Naive thymus-derived CD8-positive, alpha-beta T cell (primary cell): Measurements from ENCODE around the gene EIF4G1. TPM values are rescaled to one million over a fixed set of nuclear protein-coding genes. Genes with fewer than 3 reads are reported as not detected.

ENCODE experiments used
- ATAC-seq, 2 donors: fragments of 150-1000 bp; cut with Tn5 transposase in 1 of 2; sonication (Bioruptor Pico), chemical (Tn5 transposase) in 1 of 2; 1 replicate in 1 of 2; 2 replicates in 1 of 2; pipeline ENCODE4 v1.10.0; 2021; ENCODE audit warnings: mild to moderate bottlenecking in 2 of 2, moderate library complexity in 2 of 2
- POLR2A ChIA-PET: fragments of 350-600 bp; sonication (Branson Sonifier 250); formaldehyde crosslinking; loops from one replicate; lab custom pipeline; 2021; ENCODE audit warnings: antibody characterized with exemption; lab: Charles Lee
- DNase-seq, 10 donors: peaks; one replicate each; pipeline versions ENCODE4 v3.0.0 to v3.0.0-alpha.2; 2020 to 2022
- H3K27ac Mint-ChIP-seq, 10 donors: one replicate each; pipeline ENCODE4 v1.8.0; 2020 to 2022; ENCODE audit warnings: mild to moderate bottlenecking in 10 of 10, mixed read lengths in 10 of 10, moderate library complexity in 4 of 10, inconsistent platforms in 1 of 10
- H3K27me3 Mint-ChIP-seq, 5 donors: one replicate each; pipeline ENCODE4 v1.8.0; 2021 to 2022; ENCODE audit warnings: mixed read lengths in 5 of 5
- H3K36me3 Mint-ChIP-seq, 3 donors: one replicate each; pipeline ENCODE4 v1.8.0; 2020 to 2022; ENCODE audit warnings: mixed read lengths in 3 of 3, mild to moderate bottlenecking in 2 of 3, inconsistent platforms in 1 of 3
- H3K4me1 Mint-ChIP-seq, 4 donors: one replicate each; pipeline ENCODE4 v1.8.0; 2021 to 2022; ENCODE audit warnings: mixed read lengths in 4 of 4
- H3K4me3 Mint-ChIP-seq, 10 donors: one replicate each; pipeline ENCODE4 v1.8.0; 2020 to 2022; ENCODE audit warnings: mild to moderate bottlenecking in 10 of 10, mixed read lengths in 10 of 10, moderate library complexity in 6 of 10, inconsistent platforms in 1 of 10
- H3K9me3 Mint-ChIP-seq, 9 donors: one replicate each; pipeline ENCODE4 v1.8.0; 2020 to 2022; ENCODE audit warnings: mixed read lengths in 9 of 9, mild to moderate bottlenecking in 3 of 9, inconsistent platforms in 1 of 9, moderate library complexity in 1 of 9
- polyA plus RNA-seq, 3 donors: library from polyadenylated mRNA; unstranded; fragments of 300-500 nt; fragmentation: Illumina TruSeq; gene quantifications; one replicate each; pipeline ENCODE4 v1.2.3, GENCODE V29; 2021
- total RNA-seq, 8 experiments: library from RNA in 2 of 8; stranded (reverse) in 2 of 8; gene quantifications; one replicate each; pipeline ENCODE4 v1.2.3 and lab custom pipeline; 2021 to 2026

Gene EIF4G1
- total and polyA plus RNA-seq, 5 experiments from 2014 or later, result 13.6 to 229 (median 44.6) TPM

- DNase-seq, result no peak
- peaks cover 25 to 34% (median 26%) of the 10 kb centered on the region in 4 donors for H3K4me1 Mint-ChIP-seq
- peaks cover 0 to 2% (median 0%) of the 10 kb centered on the region in 5 donors for H3K27me3 Mint-ChIP-seq
- H3K27ac Mint-ChIP-seq, result no peak overlapping the region
- no peaks in the 10 kb centered on the region for H3K9me3 Mint-ChIP-seq
- POLR2A ChIA-PET, result no interaction called here
- peaks cover 0 to 48% (median 0%) of the 10 kb centered on the region in 3 donors for H3K36me3 Mint-ChIP-seq
- H3K4me3 Mint-ChIP-seq, result no peak overlapping the region
- ATAC-seq, result no peak
These were observed 53.7 kb downstream of the EIF4G1 start for GRCh38 chr3:184368116-184368515.

GRCh38 chr3:184368586-184369183, 54.3 kb downstream of the EIF4G1 start:
- no peaks in the 10 kb centered on the region for H3K9me3 Mint-ChIP-seq
- POLR2A ChIA-PET, result no interaction called here
- peaks cover 0 to 48% (median 0%) of the 10 kb centered on the region in 3 donors for H3K36me3 Mint-ChIP-seq
- no peaks in the 10 kb centered on the region for H3K27me3 Mint-ChIP-seq
- peak overlapping the region in 1 of 10 donors; percentile 44 for H3K27ac Mint-ChIP-seq
- ATAC-seq, result no peak
- no peak overlapping the region for H3K4me3 Mint-ChIP-seq
- DNase-seq, result no peak
- peaks cover 19 to 30% (median 26%) of the 10 kb centered on the region in 4 donors for H3K4me1 Mint-ChIP-seq

- peaks cover 0 to 33% (median 0%) of the 10 kb centered on the region in 3 donors for H3K36me3 Mint-ChIP-seq
- DNase-seq (peak; percentile 33 to 75 (median 50)), ATAC-seq (peak; percentile 97 to 98)
- H3K9me3 Mint-ChIP-seq, result no peaks in the 10 kb centered on the region
- H3K27me3 Mint-ChIP-seq, result peaks cover under 1 to 9% (median 5%) of the 10 kb centered on the region in 5 donors
- H3K27ac Mint-ChIP-seq, result peak overlapping the region in 6 of 10 donors; percentile 21 to 78 (median 55)
- POLR2A ChIA-PET, result interaction anchor here (0.7 to 1.5 kb wide), 2 partner anchors 8 to 9 kb away, joined by 3 to 5 read pairs; partner anchors contain the start of genes CLCN2 and POLR2H
- H3K4me3 Mint-ChIP-seq, result peak overlapping the region in 1 of 10 donors; percentile 58
- peaks cover 4 to 16% (median 11%) of the 10 kb centered on the region in 4 donors for H3K4me1 Mint-ChIP-seq
These were observed 57.2 kb downstream of the EIF4G1 start for GRCh38 chr3:184371570-184372018.

- Mint-ChIP-seq H3K36me3 (peaks cover 0 to 25% (median 0%) of the 10 kb centered on the region in 3 donors), H3K9me3 (no peaks in the 10 kb centered on the region), H3K4me3 (no peak overlapping the region), H3K27ac (peak overlapping the region in 4 of 10 donors; percentile 59 to 78 (median 76)), H3K4me1 (peaks cover 5 to 13% (median 6%) of the 10 kb centered on the region in 4 donors), H3K27me3 (peaks cover 7 to 14% (median 10%) of the 10 kb centered on the region in 5 donors)
- ATAC-seq, result no peak
- POLR2A ChIA-PET, result interaction anchor here (0.7 to 1.5 kb wide), 2 partner anchors 9 to 10 kb away, joined by 3 to 5 read pairs; partner anchors contain the start of genes CLCN2 and POLR2H
- DNase-seq, result no peak
These were observed 58.0 kb downstream of the EIF4G1 start for GRCh38 chr3:184372296-184372821.

GRCh38 chr3:184372911-184373310, 58.5 kb downstream of the EIF4G1 start:
- peak overlapping the region in 1 of 10 donors; percentile 77 for H3K27ac Mint-ChIP-seq
- DNase-seq, result no peak
- peaks cover 7 to 20% (median 14%) of the 10 kb centered on the region in 5 donors for H3K27me3 Mint-ChIP-seq
- peaks cover 0 to 20% (median 0%) of the 10 kb centered on the region in 3 donors for H3K36me3 Mint-ChIP-seq
- POLR2A ChIA-PET, result interaction anchor here (1.0 to 1.5 kb wide), 2 partner anchors 11 to 193 kb away, joined by 3 to 5 read pairs; partner anchors contain the start of genes CLCN2 and POLR2H
- H3K4me1 Mint-ChIP-seq, result peaks cover 5 to 14% (median 11%) of the 10 kb centered on the region in 4 donors
- H3K9me3 Mint-ChIP-seq, result no peaks in the 10 kb centered on the region
- no peak overlapping the region for H3K4me3 Mint-ChIP-seq
- no peak for ATAC-seq

- POLR2A ChIA-PET, result interaction anchor here (1.0 kb wide), 1 partner anchor 193 kb away, joined by 3 read pairs; no protein-coding TSS in a partner anchor
- H3K4me3 Mint-ChIP-seq, result no peak overlapping the region
- H3K27me3 Mint-ChIP-seq, result peaks cover 8 to 24% (median 19%) of the 10 kb centered on the region in 5 donors
- DNase-seq (no peak), ATAC-seq (no peak)
- H3K36me3 Mint-ChIP-seq, result peaks cover 0 to 15% (median 0%) of the 10 kb centered on the region in 3 donors
- H3K27ac Mint-ChIP-seq, result no peak overlapping the region
- peaks cover 5 to 16% (median 12%) of the 10 kb centered on the region in 4 donors for H3K4me1 Mint-ChIP-seq
- H3K9me3 Mint-ChIP-seq, result no peaks in the 10 kb centered on the region
These were observed 59.0 kb downstream of the EIF4G1 start for GRCh38 chr3:184373422-184373821.

DNA sequence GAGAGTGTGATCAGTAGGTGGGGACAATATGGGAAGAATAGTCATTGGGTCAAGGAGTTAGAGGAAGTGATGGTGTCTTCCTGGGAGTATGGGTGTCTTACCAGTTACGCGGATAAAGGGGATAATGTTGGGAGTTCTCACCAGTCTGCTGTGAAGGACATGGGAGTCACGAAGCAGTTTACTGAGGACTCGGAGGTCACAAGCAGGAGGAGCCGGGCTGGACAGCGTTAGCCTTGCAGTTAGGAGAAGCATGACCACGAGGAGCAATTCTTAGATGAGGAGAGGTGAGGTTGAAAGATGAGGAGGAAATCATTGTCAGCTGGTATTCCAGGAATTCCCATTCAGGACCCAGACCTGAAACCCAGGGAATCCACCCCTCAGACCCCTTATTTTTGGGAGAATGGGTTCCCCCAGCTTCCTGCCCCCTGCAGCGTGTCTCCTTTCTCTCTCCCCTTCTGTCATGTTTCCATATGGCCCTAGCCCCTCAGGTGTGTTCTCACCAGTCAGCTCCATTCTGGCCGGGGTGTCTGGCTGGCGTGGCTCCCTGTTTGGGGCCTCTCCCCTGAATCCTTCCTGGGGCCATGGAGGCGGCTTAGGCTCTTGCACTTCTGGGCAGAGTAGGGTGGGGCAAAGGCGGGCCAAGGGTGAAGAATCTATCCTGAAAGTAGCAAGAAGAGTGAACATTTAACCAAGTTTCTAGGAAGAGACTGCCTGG, 61.5 kb downstream of the EIF4G1 start:
- ATAC-seq (no peak), DNase-seq (no peak)
- Mint-ChIP-seq H3K36me3 (peaks cover 0 to 4% (median 0%) of the 10 kb centered on the region in 3 donors), H3K27ac (peak overlapping the region in 2 of 10 donors; percentile 53 to 57), H3K4me1 (peaks cover 10 to 26% (median 15%) of the 10 kb centered on the region in 4 donors), H3K27me3 (peaks cover 20 to 36% (median 34%) of the 10 kb centered on the region in 5 donors), H3K4me3 (no peak overlapping the region), H3K9me3 (no peaks in the 10 kb centered on the region)
- POLR2A ChIA-PET, result no interaction called here

DNA sequence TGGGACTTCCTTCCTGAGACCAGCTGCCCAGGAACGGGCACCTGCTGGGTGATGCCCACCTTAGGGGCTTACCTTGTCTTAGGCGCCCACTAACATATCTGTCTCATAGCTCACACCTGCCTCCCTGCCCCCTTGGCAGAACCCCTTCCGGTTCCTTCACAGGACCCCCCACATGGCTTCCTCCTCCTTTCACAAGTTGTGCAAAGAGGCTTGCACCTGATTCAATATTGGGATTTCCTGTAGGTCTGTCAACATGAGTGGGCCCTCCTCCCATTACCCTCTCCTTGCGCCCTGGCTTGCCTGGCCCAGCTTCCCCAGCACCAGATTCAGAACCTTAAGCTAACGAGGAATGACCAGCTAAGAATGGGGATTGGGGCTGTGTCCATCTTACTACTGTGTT, 63.0 kb downstream of the EIF4G1 start:
- peaks cover 0 to 4% (median 0%) of the 10 kb centered on the region in 3 donors for H3K36me3 Mint-ChIP-seq
- H3K4me3 Mint-ChIP-seq, result peak overlapping the region in 1 of 10 donors; percentile 24
- peaks cover 20 to 49% (median 38%) of the 10 kb centered on the region in 5 donors for H3K27me3 Mint-ChIP-seq
- POLR2A ChIA-PET, result interaction anchor here (0.7 kb wide), 1 partner anchor 18 kb away, joined by 3 read pairs; no protein-coding TSS in a partner anchor
- H3K27ac Mint-ChIP-seq, result no peak overlapping the region
- no peak for ATAC-seq
- peaks cover 5 to 25% (median 13%) of the 10 kb centered on the region in 4 donors for H3K4me1 Mint-ChIP-seq
- no peak for DNase-seq
- no peaks in the 10 kb centered on the region for H3K9me3 Mint-ChIP-seq

DNA sequence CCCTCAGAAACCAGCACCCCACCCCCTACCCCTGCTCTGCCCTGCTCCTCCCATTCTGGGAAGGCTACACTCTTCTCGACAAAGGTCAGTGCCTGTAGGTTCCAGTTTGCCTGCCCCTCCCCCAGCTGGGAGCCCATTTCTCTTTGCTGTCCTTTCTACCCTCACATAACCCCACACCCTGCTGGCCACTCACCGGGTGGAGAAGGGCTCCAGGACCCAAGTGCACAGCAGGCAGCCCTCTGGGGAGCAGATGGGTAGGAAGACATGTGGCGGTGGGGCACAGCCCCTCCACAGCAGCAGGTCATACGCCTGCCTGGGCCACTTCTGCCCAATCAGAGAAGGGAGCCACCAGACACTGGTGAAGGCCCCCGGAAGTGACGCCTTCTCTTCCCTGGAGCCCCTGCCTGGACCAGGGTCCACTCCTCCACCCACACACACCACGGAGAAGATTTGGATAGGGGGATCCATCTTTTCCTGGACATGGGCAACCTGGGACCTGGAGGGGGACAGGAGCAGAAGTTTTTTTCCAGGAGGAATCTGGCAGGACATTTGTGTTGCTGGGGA, 63.6 kb downstream of the EIF4G1 start, which contains the start of gene THPO:
Gene THPO, minus strand, starts transcription at position 326 of the 564 bp plus-strand sequence. CDS start 1,948 bp downstream, outside the sequence.
- H3K4me1 Mint-ChIP-seq, result peaks cover 7 to 25% (median 13%) of the 10 kb centered on the region in 4 donors
- H3K4me3 Mint-ChIP-seq, result peak within 1 kb of the TSS; percentile 42 to 81 (median 72)
- POLR2A ChIA-PET, result interaction anchor here (1.1 kb wide), 1 partner anchor 14 kb away, joined by 3 read pairs; no protein-coding TSS in a partner anchor
- DNase-seq (no peak), ATAC-seq (no peak)
- H3K27me3 Mint-ChIP-seq, result peaks cover 20 to 54% (median 40%) of the 10 kb centered on the region in 5 donors
- peak within 1 kb of the TSS in 4 of 10 donors; percentile 1 to 58 (median 41) for H3K27ac Mint-ChIP-seq
- no peaks in the 10 kb centered on the region for H3K9me3 Mint-ChIP-seq
- H3K36me3 Mint-ChIP-seq, result peaks cover 0 to 4% (median 0%) of the 10 kb centered on the region in 3 donors

DNA sequence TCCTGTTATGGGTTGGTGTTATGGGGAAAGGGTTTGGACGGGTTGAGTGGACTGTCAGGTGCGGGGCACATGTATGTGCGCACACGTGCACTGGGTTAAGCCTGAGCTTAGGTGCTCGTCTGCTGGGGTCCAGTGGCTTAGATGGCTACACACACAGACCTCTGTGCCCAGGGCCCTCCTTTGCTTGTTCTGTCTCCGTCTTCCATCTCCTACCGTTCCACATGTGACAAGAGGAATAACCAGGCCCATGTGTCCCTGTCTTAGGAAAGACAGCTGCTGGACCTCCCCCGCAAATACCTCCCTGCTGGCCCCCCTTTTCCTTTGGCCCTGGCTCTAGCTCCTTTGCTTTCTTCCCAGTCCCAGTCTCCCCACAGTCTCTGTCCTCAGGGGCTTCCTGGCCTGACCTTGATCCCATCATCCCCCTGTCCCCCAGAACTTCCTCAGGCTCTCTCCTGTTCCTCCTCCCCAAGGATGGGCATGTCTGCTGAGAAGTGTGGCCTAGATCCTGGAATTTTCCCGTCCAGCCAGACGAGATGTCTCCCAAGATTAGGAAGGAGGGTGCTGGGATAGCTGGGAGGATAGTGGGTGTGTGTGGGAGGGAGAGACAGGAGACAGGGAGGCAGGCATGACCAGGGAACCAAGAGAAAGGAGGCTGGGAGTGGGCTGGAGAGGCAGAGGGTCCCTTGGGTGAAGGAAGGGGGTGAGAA, 64.4 kb downstream of the EIF4G1 start:
- ATAC-seq (no peak), DNase-seq (no peak)
- H3K4me1 Mint-ChIP-seq, result peaks cover 7 to 25% (median 13%) of the 10 kb centered on the region in 4 donors
- POLR2A ChIA-PET, result interaction anchor here (1.1 kb wide), 1 partner anchor 15 kb away, joined by 3 read pairs; no protein-coding TSS in a partner anchor
- peak overlapping the region; percentile 53 to 81 (median 72) for H3K4me3 Mint-ChIP-seq
- peak overlapping the region in 3 of 10 donors; percentile 40 to 58 (median 42) for H3K27ac Mint-ChIP-seq
- H3K9me3 Mint-ChIP-seq, result no peaks in the 10 kb centered on the region
- H3K36me3 Mint-ChIP-seq, result peaks cover 0 to 4% (median 0%) of the 10 kb centered on the region in 3 donors
- peaks cover 20 to 63% (median 41%) of the 10 kb centered on the region in 5 donors for H3K27me3 Mint-ChIP-seq
